HG02610 (cell line): ENCODE results near the gene GATA2.

Source experiments
- ATAC-seq: cut with Tn5 transposase; IDR thresholded peaks from one replicate; pipeline ENCODE4 v1.9.1; 2021; ENCODE audit warnings: mild to moderate bottlenecking, moderate library complexity; ENCODE audit not compliant: unreplicated experiment

Gene GATA2

DNA sequence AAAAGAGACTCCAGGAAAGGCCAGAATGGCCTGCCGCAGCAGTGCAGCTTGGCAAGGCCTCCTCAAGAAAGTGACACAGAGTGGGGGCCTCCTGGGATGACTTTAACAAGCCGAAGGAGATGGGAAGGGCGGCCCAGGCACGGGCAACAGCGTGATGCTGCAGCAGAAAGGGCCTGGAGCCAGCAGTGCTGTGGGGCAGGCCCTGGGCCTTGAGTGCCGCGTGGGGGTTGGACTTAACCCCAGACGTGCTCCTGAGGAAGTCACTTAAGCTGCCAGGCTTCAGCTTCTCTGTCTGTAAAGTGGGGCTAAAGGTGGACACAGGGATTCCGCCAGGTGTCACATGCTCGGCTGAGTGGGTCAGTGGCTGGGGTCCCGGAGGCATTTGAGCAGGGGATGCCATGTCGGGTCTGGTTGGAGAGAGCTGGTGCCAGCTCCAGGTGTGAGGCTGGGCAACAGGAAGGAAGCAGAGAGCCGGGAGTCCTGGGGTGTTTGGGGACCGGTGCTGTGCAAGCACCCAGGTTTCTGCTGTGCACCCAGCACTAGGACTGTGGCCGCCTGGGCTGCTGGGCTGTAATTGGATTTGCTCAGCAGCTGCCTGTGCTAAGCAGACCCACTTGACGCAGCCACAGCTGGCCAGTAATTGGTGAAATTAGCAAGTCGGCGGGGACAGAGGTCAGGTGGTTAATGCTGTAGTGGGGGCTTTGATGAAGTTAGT, 34.1 kb downstream of the GATA2 start:
- ATAC-seq, result no peak

DNA sequence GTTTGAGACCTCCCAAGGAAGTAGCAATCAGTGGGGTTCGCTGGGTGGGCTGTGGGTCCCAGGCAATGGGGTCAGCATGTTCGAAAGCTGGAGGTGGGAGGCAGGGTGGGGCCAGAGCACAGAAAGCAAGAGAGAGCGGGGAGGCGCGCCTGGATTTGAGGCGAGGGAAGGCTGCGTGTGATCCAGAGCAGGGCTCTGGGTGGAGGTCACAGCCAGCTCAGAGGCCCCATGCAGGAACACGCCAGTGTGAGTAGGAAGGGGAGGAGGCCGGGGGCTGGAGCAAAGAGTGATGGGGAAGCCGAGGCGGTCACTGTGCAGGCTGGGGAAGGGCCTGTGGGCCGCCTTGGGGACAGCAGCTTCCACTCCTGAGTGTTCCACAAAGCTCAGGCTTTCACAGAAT, 35.1 kb downstream of the GATA2 start:
- no peak for ATAC-seq

DNA sequence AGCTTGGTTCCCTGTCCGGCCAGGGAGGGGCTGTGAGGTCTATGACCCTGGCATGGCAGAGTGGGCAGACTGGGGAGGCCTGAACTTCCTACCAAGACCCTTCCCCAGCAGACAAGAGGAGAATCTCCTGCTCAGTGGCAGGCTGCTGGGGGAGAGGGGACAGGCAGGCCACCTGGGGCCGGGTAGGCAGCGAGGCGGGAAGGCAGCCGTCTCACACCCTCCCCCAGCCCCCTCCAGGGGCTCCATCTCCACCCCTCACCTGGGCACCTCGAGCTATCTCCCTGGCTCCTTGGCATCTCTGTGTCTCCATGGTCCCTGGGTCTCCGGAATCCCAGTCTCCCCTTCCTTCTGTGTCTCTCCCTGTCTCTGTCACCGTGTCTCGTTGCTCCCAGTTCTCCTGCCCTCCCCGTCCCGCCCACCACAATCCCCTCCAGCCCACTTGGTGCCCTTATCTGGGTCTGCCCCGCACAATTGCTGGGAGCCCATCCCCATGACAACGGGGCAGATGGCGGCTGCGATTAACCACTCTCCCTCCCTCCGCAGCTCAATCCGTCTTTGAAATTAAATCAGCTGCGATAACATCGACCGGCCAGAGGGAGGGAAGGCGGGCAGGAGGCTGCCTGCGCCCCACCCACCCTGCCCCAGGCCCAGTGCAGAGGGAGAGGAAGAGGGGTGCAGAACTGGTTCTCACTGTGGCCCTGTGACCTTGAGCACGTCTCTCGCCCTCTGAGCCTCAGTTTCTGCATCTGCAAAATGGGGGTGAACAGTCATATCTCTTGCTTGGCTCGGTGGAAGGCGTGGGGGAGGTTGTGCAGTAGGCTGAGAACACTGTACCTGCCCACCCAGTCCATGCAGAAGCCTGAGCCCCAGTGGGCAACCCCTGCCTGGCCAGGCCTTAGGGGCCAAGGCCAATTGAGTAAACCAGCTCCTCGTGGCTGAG, 36.0 kb downstream of the GATA2 start:
- no peak for ATAC-seq

DNA sequence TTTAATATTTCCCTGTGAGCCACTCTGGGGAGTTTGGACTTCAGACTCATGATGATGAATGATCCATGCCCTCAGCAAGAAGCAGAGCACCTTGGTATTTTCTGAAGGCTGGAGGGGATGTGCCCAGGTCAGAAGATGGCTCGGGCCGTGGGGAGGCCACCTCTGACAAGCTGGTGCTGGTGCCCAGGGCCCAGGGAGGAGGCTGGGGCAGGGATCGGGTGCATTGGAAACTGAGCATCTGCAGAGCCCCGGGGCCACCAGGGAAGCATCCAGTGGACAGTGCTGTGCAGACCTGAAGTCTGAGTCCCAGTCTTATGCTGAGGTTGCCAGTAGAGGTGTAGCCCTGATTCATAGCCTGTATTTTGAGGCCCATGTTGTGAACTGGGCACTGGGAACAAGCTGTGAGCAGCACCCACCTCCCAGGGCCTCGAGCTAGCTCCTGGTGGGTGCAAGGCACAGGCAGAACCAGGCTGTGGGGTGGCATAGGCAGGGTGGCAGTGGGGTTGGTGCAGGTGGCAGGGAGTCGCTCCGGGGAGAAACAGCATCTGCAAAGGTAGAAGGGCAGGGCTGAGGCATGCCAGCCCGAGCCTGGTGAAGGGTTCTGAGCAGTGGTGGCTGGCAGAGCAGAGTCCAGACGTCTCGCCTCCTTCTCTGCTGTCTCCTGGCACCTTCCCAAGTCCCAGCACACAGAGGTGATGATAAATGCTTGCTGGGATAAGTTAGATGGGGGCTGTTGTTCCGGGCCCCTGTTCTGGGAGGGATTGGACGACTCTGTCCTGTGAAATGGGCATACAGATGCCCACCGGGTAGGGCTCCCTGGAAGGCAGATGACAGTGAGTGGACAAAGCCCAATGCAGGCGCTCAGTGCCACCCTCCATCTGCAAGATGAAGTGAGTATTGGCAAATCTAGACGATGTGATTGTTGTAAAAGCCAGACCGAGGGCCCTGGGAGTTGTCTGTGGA, 36.9 kb downstream of the GATA2 start:
- no peak for ATAC-seq

DNA sequence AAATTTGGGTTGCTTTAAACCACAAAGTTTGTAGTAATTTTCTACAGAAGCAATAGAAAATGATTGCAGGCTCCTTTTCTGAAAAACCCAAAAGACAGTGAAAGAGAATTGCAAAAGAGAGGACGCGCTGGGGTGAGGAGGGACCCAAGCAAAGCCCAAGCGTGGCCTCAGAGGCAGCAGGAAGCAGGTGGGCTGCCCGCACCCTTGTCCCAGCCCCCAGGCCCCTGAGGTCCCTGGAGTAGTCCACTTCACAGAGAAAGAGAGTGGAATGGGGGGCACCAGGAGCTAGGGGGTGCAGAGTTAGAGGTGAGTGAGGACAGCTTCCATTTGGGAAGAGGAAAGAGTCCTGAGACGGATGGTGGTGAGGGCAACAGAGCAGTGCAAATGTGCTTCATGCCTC, 37.9 kb downstream of the GATA2 start:
- ATAC-seq, result no peak

DNA sequence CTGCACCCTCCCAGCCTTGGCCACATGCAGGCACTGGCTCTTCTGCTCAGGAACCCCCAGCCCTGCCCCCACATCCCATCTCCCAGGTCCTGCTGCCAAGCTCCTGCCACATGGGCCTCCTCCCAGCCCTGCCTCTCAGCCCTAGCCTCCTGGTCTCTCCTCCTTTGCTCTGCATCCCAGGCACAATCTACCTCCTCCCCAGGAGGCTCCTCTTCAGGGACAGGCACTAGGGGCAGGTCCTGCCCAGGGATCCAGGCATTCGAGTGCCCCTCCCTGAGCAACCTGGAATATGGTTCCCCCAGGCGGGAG, 38.7 kb downstream of the GATA2 start:
- ATAC-seq, result no peak

DNA sequence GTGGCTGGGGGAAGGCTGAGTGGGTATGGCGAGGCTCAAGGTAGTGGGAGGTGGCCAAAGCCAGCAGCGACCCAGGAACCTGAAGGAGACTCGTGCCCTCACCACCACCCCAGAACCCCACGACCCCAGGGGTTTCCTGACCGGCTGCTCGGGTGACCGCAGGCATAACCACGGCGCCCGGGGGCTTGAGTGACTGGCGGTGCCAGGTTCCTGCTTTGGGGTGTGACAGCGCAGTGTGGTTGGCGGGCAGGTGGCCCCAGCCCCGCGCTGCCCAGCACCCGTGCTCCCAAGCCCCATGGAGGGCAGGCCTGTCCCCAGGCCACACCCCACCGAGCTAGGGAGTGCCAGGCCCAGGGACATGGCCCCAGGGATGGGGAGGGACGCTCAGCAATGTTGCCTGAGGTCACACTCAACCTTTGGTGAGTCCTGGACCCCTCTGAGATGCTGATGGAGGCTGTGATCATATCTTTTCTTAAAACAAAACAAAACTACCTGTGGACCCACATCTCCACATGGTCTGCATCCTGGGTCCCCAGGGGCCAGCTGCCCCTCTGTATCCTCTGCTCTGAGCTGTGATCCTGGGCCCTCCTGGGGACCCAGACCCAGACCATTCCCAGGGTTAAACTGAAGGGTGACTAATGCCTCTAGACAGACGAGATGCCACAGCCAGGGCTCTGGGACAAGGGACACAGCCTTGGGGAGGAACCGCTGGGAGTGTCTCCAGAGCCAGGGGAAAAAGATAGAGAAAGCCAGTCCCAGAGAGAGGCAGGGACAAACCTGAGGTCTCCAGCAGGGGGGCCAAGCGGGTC, 39.3 kb downstream of the GATA2 start:
- no peak for ATAC-seq

DNA sequence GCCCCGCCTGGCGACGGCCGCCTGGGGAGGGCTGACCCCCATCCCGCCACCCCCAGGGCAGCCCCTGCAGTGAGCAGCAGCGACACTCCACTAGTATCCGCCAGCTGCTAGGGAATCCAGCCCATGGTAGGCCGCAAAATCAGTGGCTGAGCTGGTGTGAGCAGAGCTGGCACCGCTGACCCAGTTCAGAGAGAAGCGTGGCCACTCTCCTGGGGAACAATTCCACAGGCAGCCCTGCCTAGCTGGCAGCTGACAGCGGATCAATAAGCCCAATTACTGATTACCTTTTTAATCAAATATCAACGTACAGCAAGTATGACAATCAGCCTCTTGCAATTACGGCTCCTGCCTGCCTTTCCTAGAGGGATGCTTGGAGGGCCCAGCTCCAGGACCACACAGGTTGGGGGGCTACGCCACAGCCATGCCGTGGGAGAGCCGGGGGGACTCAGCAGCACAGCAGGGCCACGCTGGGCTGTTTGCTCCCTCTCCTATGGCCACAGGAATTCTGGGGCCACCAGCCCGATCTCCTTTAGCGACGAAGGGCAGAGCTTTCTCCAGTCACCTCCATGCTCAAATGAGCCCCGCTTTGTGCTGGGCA, 40.2 kb downstream of the GATA2 start:
- ATAC-seq, result no peak

DNA sequence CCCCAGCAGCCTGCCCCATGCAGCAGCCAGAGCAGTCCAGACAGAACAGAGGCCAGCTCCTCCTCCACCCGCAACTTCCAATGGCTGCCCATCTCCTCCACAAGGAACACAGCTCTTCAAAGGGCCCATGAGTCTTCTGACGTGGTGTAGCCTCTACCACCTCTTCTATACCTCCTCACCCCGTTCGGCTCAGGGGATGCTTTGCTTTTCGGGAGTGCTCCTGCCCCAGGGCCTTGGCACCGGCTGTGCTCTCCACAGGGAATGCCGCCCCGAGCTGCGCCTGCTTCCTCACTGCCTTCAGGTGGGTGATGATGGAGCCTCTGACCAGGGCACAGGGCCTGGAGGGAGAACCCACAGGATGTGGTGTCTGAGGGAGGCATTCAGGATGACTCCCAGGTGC, 40.9 kb downstream of the GATA2 start:
- ATAC-seq, result no peak

DNA sequence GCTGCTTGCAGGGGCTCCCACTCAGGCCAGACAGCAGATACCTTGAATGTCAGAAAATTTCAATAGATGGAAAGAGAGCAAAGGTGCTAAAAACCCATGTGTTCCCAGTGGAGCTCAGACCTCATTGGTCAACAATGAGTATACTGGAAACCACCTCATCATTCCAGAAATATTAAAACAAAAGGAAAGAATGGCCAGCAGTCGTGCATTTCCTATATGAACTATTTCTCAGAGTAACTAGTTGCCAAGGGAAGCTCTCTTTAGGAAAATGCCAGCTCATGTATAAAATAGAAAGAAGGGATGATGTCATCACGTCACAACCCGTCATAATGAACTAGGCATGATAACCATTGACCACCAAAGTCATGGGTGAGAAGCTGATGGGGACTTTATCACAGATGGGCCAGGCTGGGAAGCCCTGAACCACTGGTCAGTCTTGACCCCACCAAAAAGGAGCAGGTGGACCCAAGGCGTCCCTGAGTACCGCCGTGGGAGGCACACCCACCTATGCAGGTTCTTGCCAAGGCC, 43.8 kb downstream of the GATA2 start:
- no peak for ATAC-seq

DNA sequence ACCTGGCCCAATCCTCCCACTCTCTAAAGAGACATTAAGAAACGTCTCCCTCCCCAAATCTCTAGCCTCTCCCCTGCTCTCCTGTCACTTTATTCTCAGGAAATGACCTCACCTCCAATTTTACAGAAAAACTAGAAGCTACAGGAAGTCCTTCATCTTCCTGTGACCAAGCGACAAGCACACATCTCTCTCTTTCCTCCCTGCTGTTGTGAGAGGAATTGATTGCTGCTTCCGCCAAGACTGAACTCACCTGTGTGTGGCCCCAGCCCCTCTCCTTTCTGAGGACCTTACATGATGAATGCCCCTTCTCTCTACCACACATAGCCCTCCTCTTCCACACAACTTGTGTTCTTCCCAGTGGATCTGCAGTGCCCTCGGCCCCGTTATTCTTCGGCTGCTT, 44.5 kb downstream of the GATA2 start:
- ATAC-seq, result no peak

DNA sequence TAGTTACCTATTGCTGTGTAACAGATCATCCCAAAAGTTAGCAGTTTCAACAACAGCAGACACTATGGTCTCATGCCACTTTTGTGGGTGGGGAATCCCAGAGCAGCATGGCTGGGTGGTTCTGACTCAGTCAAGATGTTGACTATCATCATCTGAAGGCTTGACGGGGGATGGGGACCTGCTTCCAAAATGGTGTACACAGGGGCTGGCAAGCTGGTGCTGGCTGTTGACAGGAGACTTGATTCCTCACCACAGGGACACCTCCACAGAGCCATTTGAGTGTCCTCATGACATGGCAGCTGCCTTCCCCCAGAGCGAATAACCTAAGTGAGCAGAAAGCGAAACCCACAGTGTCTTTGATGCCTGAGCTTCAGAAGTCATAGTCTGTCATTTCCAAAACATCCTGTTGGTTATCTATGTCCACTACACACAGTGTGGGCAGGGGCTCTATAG, 45.4 kb downstream of the GATA2 start:
- peak; percentile 70 for ATAC-seq

DNA sequence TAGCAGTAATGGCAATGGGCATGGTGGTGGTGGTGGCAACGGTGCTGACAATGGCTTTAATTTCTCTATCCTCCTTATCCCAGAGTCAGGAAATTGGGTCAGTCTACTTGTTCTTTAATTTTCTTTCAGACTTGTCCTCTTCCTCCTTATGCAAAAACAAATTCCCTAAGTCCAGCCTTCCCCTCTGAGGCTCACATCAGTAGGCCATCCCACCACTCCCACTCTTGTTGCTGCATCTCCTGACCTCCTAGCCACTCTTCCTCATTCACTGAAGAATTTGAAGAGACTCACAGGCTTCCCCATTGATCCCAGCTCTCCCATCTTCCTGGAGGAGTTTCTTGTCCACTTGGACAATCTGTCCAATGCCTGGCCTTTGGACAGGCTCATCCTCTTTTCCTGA, 46.2 kb downstream of the GATA2 start:
- ATAC-seq, result no peak

DNA sequence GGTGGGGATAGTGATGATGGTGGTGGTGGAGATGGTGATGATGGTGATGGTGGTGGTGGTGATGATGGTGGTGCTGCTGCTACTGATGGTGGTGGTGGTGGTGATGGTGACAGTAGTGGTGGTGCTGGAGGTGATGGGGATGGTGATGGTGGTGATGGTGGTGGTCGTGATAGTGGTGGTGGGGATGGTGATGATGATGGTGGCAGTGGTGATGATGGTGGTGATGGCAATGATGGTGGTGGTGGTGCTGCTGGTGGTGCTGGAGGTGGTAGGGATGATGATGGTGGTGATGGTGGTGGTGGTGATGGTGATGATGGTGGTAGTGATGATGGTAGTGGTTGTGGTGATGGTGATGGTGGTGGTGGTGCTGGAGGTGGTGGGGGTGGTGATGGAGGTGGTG, 47.6 kb downstream of the GATA2 start:
- no peak for ATAC-seq

DNA sequence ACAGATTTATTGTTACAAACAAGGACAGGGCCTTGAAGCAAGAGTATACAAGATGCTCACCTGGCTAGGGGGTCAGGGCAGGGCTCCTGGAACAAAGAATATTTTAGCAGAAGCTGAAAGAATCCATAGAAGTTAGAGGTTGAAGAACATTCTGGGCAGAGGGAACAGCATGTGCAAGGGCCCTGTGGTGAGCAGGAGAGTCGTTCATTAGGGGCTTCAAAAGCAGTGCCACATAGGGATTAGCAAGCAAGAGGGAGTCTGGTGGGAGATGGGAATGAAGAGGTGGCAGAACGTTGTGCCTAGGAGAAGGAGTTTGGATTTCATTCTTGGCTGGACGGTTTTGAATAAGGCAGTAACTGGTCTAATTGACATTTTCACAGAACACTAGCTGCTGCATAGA, 49.2 kb downstream of the GATA2 start:
- ATAC-seq, result no peak

DNA sequence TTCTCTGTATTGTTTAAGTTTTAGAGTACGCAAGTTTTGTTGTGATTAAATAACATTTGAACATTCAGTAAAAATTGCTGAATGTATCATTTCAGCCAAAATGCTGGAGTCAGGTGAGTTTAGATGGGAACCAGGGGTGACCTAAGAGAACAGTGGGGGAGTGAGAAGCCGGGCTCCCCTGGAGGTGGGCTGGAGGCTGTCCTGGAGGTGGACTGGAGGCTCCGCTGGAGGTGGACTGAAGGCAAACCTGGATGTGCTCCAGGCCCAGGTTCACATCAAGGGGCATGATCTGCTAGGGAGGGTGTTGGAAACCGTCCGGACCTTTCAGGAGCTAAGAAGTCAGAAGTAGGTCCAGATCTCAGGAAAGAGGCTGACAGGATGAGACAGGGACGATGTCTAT, 50.1 kb downstream of the GATA2 start:
- ATAC-seq, result no peak

DNA sequence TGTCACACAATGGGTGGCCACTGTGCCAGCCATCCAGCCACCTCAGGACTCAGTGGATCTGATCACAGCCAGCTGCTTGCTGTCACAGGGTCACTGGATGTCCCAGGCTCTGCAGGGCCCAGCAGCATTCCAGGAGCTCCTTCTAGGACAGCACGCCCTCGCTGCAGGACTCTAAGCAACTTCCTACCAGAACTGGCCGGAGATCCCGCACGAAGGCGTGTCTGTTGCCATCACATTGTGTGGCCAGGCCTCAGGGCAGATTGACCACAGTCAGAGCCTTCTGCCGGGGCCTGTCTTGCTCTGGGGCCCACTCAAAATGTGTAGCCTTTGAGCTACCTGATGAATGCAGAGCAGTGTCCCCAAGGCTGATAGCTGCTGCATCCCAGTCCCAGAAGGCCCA, 50.9 kb downstream of the GATA2 start:
- ATAC-seq, result no peak

DNA sequence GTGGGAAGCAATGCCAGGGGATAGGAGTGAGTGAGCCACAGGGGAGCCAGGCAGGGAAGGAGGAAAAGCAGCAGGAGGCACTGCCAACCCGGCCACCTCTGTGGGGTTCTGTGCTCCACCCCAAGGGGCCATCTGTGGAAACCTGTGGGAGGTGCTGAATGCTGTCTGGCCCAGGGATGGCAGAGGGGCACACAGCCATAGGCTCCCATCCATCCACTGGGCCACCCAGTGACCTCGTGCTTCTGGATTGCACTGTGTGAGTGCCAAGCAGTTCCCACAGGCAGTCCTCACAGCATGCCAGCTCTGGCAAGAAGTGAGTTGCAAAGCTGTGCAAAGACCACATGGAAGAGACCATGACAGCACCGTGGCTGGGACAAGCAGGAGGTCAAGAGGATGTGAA, 53.8 kb downstream of the GATA2 start:
- ATAC-seq, result no peak

DNA sequence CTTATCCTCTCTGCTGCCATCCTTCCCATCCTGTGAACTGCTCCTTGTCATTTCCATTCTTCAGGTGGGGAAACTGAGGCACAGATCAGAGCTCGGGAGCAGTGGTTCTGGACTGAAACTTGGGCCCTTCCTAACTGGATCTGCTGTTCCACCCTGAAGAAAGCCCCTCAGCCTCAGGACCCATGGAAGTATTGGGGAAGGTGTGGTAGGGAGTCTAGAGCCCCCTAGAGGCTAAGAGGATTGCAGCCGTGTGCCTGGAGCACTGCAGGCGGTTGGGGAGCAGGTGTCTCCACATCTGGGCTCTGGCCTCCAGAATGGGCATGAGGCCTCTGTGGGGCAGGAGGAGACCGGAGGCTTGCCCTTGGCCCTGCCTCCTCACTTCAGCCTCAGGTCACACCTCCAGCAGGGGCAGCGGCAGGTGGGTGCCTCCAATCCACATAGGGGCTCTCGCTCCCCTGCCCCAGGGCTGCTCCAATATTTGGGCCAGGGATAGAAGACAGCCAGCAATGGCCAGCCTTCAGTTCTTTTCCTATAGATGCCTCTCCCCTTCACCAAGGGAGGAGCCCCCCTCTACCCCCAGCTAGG, 54.4 kb downstream of the GATA2 start:
- no peak for ATAC-seq
